SK-N-SH treated with all-trans-retinoic acid at 6 μM for 48 hours (cell line): Measurements from ENCODE around the gene RNF208.

ENCODE experiments used
- ATAC-seq: fragments of 200-7000 bp; cut with Tn5 transposase; 3 replicates; pipeline ENCODE4 v1.9.1; 2020; ENCODE audit warnings: mild to moderate bottlenecking, moderate library complexity
- ARNTL ChIP-seq: fragments of 450-650 bp; formaldehyde crosslinking; IDR thresholded peaks from 2 replicates; pipeline ENCODE4 v1.5.0; 2020; ENCODE audit warnings: low read depth, mild to moderate bottlenecking, moderate library complexity, borderline replicate concordance
- BACH2 ChIP-seq: fragments of 250-450 bp; sonication (Bioruptor Pico); IDR thresholded peaks from 2 replicates; pipeline ENCODE4 v1.9.0; 2021; ENCODE audit warnings: mild to moderate bottlenecking, borderline replicate concordance
- CREB5 ChIP-seq: fragments of 250-450 bp; sonication (Bioruptor Pico); IDR thresholded peaks from 2 replicates; pipeline ENCODE4 v1.5.1; 2020; ENCODE audit warnings: low read depth, mild to moderate bottlenecking, moderate library complexity
- CSDC2 ChIP-seq: fragments of 250-450 bp; sonication (Bioruptor Pico); IDR thresholded peaks from 2 replicates; pipeline ENCODE4 v1.5.0; 2020; ENCODE audit warnings: mild to moderate bottlenecking, moderate library complexity
- ESRRG ChIP-seq: fragments of 250-450 bp; sonication (Bioruptor Pico); IDR thresholded peaks from 2 replicates; pipeline ENCODE4 v1.6.1; 2021; ENCODE audit warnings: mild to moderate bottlenecking
- GLIS3 ChIP-seq: fragments of 250-450 bp; sonication (Bioruptor Pico); IDR thresholded peaks from 2 replicates; pipeline ENCODE4 v1.5.0; 2020; ENCODE audit warnings: mild to moderate bottlenecking, moderate library complexity
- OSR1 ChIP-seq: fragments of 250-450 bp; sonication (Bioruptor Pico); IDR thresholded peaks from 2 replicates; pipeline ENCODE4 v1.8.0; 2022; ENCODE audit warnings: moderate library complexity, mild to moderate bottlenecking, inconsistent platforms
- PPARA ChIP-seq: fragments of 250-450 bp; sonication (Bioruptor Pico); IDR thresholded peaks from 2 replicates; pipeline ENCODE4 v1.5.0; 2020; ENCODE audit warnings: mild to moderate bottlenecking, borderline replicate concordance
- SNAI2 ChIP-seq: fragments of 250-450 bp; sonication (Bioruptor Pico); IDR thresholded peaks from 2 replicates; pipeline ENCODE4 v1.5.0; 2020; ENCODE audit warnings: mild to moderate bottlenecking, moderate library complexity
- TCF4 ChIP-seq: fragments of 250-450 bp; sonication (Bioruptor Pico); IDR thresholded peaks from 2 replicates; pipeline ENCODE4 v1.8.0; 2021; ENCODE audit warnings: mild to moderate bottlenecking, moderate library complexity, borderline replicate concordance
- TOX ChIP-seq: fragments of 250-450 bp; sonication (Bioruptor Pico); IDR thresholded peaks from 2 replicates; pipeline ENCODE4 v1.8.0; 2021; ENCODE audit warnings: mild to moderate bottlenecking, moderate library complexity, borderline replicate concordance
- TSHZ2 ChIP-seq: fragments of 250-450 bp; sonication (Bioruptor Pico); IDR thresholded peaks from 2 replicates; pipeline ENCODE4 v1.5.0; 2020; ENCODE audit warnings: mild to moderate bottlenecking, moderate library complexity
- ZC3H10 ChIP-seq: fragments of 250-450 bp; sonication (Bioruptor Pico); IDR thresholded peaks from 2 replicates; pipeline ENCODE4 v1.5.1; 2021; ENCODE audit warnings: mild to moderate bottlenecking, moderate library complexity
- ZFP3 ChIP-seq: fragments of 250-450 bp; sonication (Bioruptor Pico); IDR thresholded peaks from 2 replicates; pipeline ENCODE4 v1.5.0; 2020; ENCODE audit warnings: mild to moderate bottlenecking, moderate library complexity
- ZFP30 ChIP-seq: fragments of 450-650 bp; formaldehyde crosslinking; IDR thresholded peaks from 2 replicates; pipeline ENCODE4 v1.5.0; 2022; ENCODE audit warnings: mild to moderate bottlenecking, moderate library complexity
- ZNF565 ChIP-seq: fragments of 450-650 bp; formaldehyde crosslinking; conservative IDR thresholded peaks from 2 replicates; pipeline ENCODE4 v1.5.0; 2020; ENCODE audit warnings: low read depth, mild to moderate bottlenecking, moderate library complexity
- ZNF70 ChIP-seq: fragments of 450-650 bp; formaldehyde crosslinking; IDR thresholded peaks from 2 replicates; pipeline ENCODE4 v1.5.0; 2020; ENCODE audit warnings: mild to moderate bottlenecking, moderate library complexity
- ZNF8 ChIP-seq: fragments of 450-650 bp; formaldehyde crosslinking; IDR thresholded peaks from 2 replicates; pipeline ENCODE4 v1.5.0; 2020; ENCODE audit warnings: mild to moderate bottlenecking, moderate library complexity
- TF ChIP-seq, protein P1 (sequence below): fragments of 250-450 bp; sonication (Bioruptor Pico); IDR thresholded peaks from 2 replicates; pipeline ENCODE4 v1.8.0; 2020; ENCODE audit warnings: mild to moderate bottlenecking, moderate library complexity, borderline replicate concordance
- TF ChIP-seq, protein P2 (sequence below): fragments of 250-450 bp; sonication (Bioruptor Pico); IDR thresholded peaks from 2 replicates; pipeline ENCODE4 v1.5.1; 2021; ENCODE audit warnings: mild to moderate bottlenecking, moderate library complexity

The RNF208 gene

GRCh38 chr9:137264067-137264466 lies 42.0 kb upstream of the RNF208 start:
- no peak for ATAC-seq
- TF ChIP-seq TSHZ2 (CRISPR knock-in tag) (no peak), OSR1 (no peak), CSDC2 (CRISPR knock-in tag) (no peak), ZFP3 (CRISPR knock-in tag) (no peak), ZFP30 (CRISPR knock-in tag) (no peak), PPARA (CRISPR knock-in tag) (no peak), ARNTL (CRISPR knock-in tag) (no peak), SNAI2 (CRISPR knock-in tag) (no peak), ZNF565 (CRISPR knock-in tag) (no peak), CREB5 (CRISPR knock-in tag) (no peak), ZNF70 (CRISPR knock-in tag) (no peak), TCF4 (no peak), GLIS3 (CRISPR knock-in tag) (no peak), ZNF8 (no peak), BACH2 (CRISPR knock-in tag) (no peak), ESRRG (no peak), TOX (CRISPR knock-in tag) (no peak), ZC3H10 (CRISPR knock-in tag) (no peak)
- TF ChIP-seq, protein P1, sequence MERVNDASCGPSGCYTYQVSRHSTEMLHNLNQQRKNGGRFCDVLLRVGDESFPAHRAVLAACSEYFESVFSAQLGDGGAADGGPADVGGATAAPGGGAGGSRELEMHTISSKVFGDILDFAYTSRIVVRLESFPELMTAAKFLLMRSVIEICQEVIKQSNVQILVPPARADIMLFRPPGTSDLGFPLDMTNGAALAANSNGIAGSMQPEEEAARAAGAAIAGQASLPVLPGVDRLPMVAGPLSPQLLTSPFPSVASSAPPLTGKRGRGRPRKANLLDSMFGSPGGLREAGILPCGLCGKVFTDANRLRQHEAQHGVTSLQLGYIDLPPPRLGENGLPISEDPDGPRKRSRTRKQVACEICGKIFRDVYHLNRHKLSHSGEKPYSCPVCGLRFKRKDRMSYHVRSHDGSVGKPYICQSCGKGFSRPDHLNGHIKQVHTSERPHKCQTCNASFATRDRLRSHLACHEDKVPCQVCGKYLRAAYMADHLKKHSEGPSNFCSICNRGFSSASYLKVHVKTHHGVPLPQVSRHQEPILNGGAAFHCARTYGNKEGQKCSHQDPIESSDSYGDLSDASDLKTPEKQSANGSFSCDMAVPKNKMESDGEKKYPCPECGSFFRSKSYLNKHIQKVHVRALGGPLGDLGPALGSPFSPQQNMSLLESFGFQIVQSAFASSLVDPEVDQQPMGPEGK (CRISPR knock-in tag), result no peak

- no peak for ATAC-seq
- TF ChIP-seq ESRRG (no peak), SNAI2 (CRISPR knock-in tag) (no peak), ZC3H10 (CRISPR knock-in tag) (no peak), ZFP30 (CRISPR knock-in tag) (no peak), ZNF70 (CRISPR knock-in tag) (no peak)
- TF ChIP-seq, protein P1 (CRISPR knock-in tag), result no peak
Observed at GRCh38 chr9:137263506-137263905, 41.5 kb upstream of the RNF208 start.

DNA sequence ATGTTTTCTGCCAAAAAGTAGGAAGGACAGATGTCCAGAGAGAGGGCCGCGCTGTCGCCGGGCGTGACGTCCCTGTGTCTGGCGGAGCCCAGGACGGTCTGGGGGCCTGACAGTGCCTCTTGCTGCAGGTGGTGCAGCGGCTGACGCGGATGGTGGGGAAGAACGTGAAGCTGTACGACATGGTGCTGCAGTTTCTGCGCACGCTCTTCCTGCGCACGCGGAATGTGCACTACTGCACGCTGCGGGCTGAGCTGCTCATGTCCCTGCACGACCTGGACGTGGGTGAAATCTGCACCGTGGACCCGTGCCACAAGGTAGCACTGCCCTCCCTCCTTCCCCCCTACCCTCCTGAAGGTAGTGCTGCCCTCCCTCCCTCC lies 40.9 kb upstream of the RNF208 start:
- TF ChIP-seq ZFP30 (CRISPR knock-in tag) (no peak), TSHZ2 (CRISPR knock-in tag) (no peak)
- TF ChIP-seq, protein P2, sequence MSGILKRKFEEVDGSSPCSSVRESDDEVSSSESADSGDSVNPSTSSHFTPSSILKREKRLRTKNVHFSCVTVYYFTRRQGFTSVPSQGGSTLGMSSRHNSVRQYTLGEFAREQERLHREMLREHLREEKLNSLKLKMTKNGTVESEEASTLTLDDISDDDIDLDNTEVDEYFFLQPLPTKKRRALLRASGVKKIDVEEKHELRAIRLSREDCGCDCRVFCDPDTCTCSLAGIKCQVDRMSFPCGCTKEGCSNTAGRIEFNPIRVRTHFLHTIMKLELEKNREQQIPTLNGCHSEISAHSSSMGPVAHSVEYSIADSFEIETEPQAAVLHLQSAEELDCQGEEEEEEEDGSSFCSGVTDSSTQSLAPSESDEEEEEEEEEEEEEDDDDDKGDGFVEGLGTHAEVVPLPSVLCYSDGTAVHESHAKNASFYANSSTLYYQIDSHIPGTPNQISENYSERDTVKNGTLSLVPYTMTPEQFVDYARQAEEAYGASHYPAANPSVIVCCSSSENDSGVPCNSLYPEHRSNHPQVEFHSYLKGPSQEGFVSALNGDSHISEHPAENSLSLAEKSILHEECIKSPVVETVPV, result no peak
- TF ChIP-seq, all 23 proteins: peak for 0
- no peak for ATAC-seq

- 0 out of 3 replicates have a peak, but pooled peaks have one; percentile 41 for ATAC-seq
Observed at GRCh38 chr9:137262173-137262908, 40.3 kb upstream of the RNF208 start.
